HEK293T (cell line): ENCODE data around the gene ARL3.

ENCODE experiments used
- CTCF ChIA-PET: fragments of 350-600 bp; formaldehyde crosslinking; extraction: SDS; loops from one replicate; lab custom pipeline; 2021; ENCODE audit warnings: antibody characterized with exemption, inconsistent platforms; lab: Yijun Ruan, JAX
- POLR2A ChIA-PET: fragments of 350-600 bp; formaldehyde crosslinking; extraction: SDS; loops from one replicate; lab custom pipeline; 2020; ENCODE audit warnings: antibody characterized with exemption, inconsistent platforms; lab: Yijun Ruan, JAX
- DNase-seq: peaks from one replicate; pipeline ENCODE4 v3.0.0; 2012; ENCODE audit warnings: mixed read lengths; ENCODE audit errors: extremely low spot score
- ARNT ChIP-seq: fragments of 450-650 bp; IDR thresholded peaks from 2 replicates; pipeline ENCODE4 v1.6.1; 2017; ENCODE audit warnings: mild to moderate bottlenecking
- BHLHE40 ChIP-seq: fragments of 450-650 bp; IDR thresholded peaks from 2 replicates; pipeline ENCODE4 v1.6.1; 2016; ENCODE audit warnings: mild to moderate bottlenecking, moderate library complexity, borderline replicate concordance
- CTBP1 ChIP-seq: fragments of 450-650 bp; IDR thresholded peaks from 2 replicates; pipeline ENCODE4 v1.6.1; 2016; ENCODE audit warnings: borderline replicate concordance
- ELF4 ChIP-seq: fragments of 450-650 bp; IDR thresholded peaks from 2 replicates; pipeline ENCODE4 v1.6.1; 2017; ENCODE audit warnings: antibody characterized with exemption
- FOXA1 ChIP-seq: fragments of 450-650 bp; IDR thresholded peaks from 2 replicates; pipeline ENCODE4 v1.6.1; 2016; ENCODE audit warnings: mild to moderate bottlenecking
- FOXK2 ChIP-seq: fragments of 450-650 bp; IDR thresholded peaks from 2 replicates; pipeline ENCODE4 v1.6.1; 2016; ENCODE audit warnings: mild to moderate bottlenecking
- FOXM1 ChIP-seq: fragments of 450-650 bp; IDR thresholded peaks from 2 replicates; pipeline ENCODE4 v1.6.1; 2017; ENCODE audit warnings: mild to moderate bottlenecking, borderline replicate concordance
- HDGF ChIP-seq: fragments of 450-650 bp; IDR thresholded peaks from 2 replicates; pipeline ENCODE4 v1.6.1; 2017; ENCODE audit warnings: antibody characterized with exemption, borderline replicate concordance
- L3MBTL2 ChIP-seq: fragments of 450-650 bp; conservative IDR thresholded peaks from 2 replicates; pipeline ENCODE4 v1.6.1; 2016; ENCODE audit warnings: mild to moderate bottlenecking
- LEF1 ChIP-seq: fragments of 450-650 bp; IDR thresholded peaks from 2 replicates; pipeline ENCODE4 v1.6.1; 2017; ENCODE audit warnings: mild to moderate bottlenecking, borderline replicate concordance
- NFRKB ChIP-seq: fragments of 450-650 bp; IDR thresholded peaks from 2 replicates; pipeline ENCODE4 v1.6.1; 2016; ENCODE audit warnings: mild to moderate bottlenecking, moderate library complexity
- PKNOX1 ChIP-seq: fragments of 450-650 bp; IDR thresholded peaks from 2 replicates; pipeline ENCODE4 v1.6.1; 2016
- SP1 ChIP-seq: fragments of 450-650 bp; IDR thresholded peaks from 2 replicates; pipeline ENCODE4 v1.6.1; 2017
- SUZ12 ChIP-seq: fragments of 450-650 bp; IDR thresholded peaks from 2 replicates; pipeline ENCODE4 v1.6.1; 2016; ENCODE audit warnings: mild to moderate bottlenecking
- TARDBP ChIP-seq: fragments of 450-650 bp; IDR thresholded peaks from 2 replicates; pipeline ENCODE4 v1.6.1; 2016
- ZNF384 ChIP-seq: fragments of 450-650 bp; IDR thresholded peaks from 2 replicates; pipeline ENCODE4 v1.6.1; 2016

Gene ARL3

GRCh38 chr10:102628451-102628911 is 85.7 kb downstream of the ARL3 start:
- POLR2A ChIA-PET: interaction anchor here (0.8 to 2.8 kb wide), 4 partner anchors 13 to 86 kb away, joined by 3 to 10 read pairs (median 6); partner anchors contain the start of genes ARL3, SFXN2 and TRIM8
- TF ChIP-seq SP1 (no peak), ELF4 (no peak), L3MBTL2 (no peak), NFRKB (no peak), LEF1 (no peak), ARNT (no peak), ZNF384 (no peak), BHLHE40 (no peak), TARDBP (no peak), CTBP1 (no peak), HDGF (no peak), FOXK2 (no peak), FOXM1 (no peak), FOXA1 (no peak), PKNOX1 (no peak), SUZ12 (no peak)
- CTCF ChIA-PET: interaction anchor here (0.6 to 2.6 kb wide), 2 partner anchors 13 to 88 kb away, joined by 3 to 15 read pairs; no protein-coding TSS in a partner anchor
- no peak for DNase-seq

- POLR2A ChIA-PET: interaction anchor here (0.8 to 2.8 kb wide), 4 partner anchors 14 to 87 kb away, joined by 3 to 10 read pairs (median 6); partner anchors contain the start of genes ARL3, SFXN2 and TRIM8
- no peak for DNase-seq
- CTCF ChIA-PET: interaction anchor here (0.6 to 2.6 kb wide), 3 partner anchors 13 to 331 kb away, joined by 3 to 15 read pairs (median 3); no protein-coding TSS in a partner anchor
- TF ChIP-seq NFRKB: no peak
These were observed 86.4 kb downstream of the ARL3 start for GRCh38 chr10:102627736-102628293.

- ChIA-PET CTCF (interaction anchor here (0.6 to 2.6 kb wide), 2 partner anchors 12 to 330 kb away, joined by 3 to 15 read pairs; no protein-coding TSS in a partner anchor), POLR2A (interaction anchor here (0.8 to 2.8 kb wide), 4 partner anchors 15 to 87 kb away, joined by 3 to 10 read pairs (median 6); partner anchors contain the start of genes ARL3, SFXN2 and TRIM8)
- no peak for DNase-seq
These were observed 86.9 kb downstream of the ARL3 start for GRCh38 chr10:102627291-102627735.

GRCh38 chr10:102626026-102626685 is 88.0 kb downstream of the ARL3 start:
- ChIA-PET POLR2A (interaction anchor here (2.8 kb wide), 1 partner anchor 19 kb away, joined by 9 read pairs; the partner anchor contains the start of gene TRIM8), CTCF (interaction anchor here (2.6 kb wide), 1 partner anchor 11 kb away, joined by 15 read pairs; no protein-coding TSS in a partner anchor)
- DNase-seq: no peak
- TF ChIP-seq SUZ12 (no peak), LEF1 (no peak), NFRKB (no peak), FOXA1 (no peak), HDGF (no peak), SP1 (no peak), FOXM1 (no peak), BHLHE40 (no peak), ELF4 (no peak), PKNOX1 (no peak), FOXK2 (no peak), CTBP1 (no peak), ZNF384 (no peak), ARNT (no peak), L3MBTL2 (no peak)

More at GRCh38 chr10:102627291-102627735, 86.9 kb downstream of the ARL3 start:
- TF ChIP-seq ZNF384 (no peak), CTBP1 (no peak), HDGF (no peak), FOXK2 (no peak), BHLHE40 (no peak), ARNT (no peak), ELF4 (no peak), FOXM1 (no peak), SUZ12 (no peak), SP1 (no peak), NFRKB (no peak), LEF1 (no peak), PKNOX1 (no peak)

GRCh38 chr10:102624751-102625645 is 89.2 kb downstream of the ARL3 start:
- no peak for DNase-seq
- TF ChIP-seq PKNOX1 (no peak), NFRKB (no peak)
- ChIA-PET POLR2A (interaction anchor here (1.2 kb wide), 1 partner anchor 20 kb away, joined by 5 read pairs; the partner anchor contains the start of gene TRIM8), CTCF (no interaction called here)
